K562 (cell line): ENCODE data around the gene DGKZ. TPM values are rescaled to one million over a fixed set of nuclear protein-coding genes. Genes with fewer than 3 reads are reported as not detected.

ENCODE experiments used
- ATAC-seq: fragments of 200-7000 bp; cut with Tn5 transposase; 3 replicates; pipeline ENCODE4 v1.9.1; 2020; ENCODE audit warnings: moderate library complexity
- BruUV-seq: library from RNA; stranded (reverse); fragments of 400-500 nt; replicated peaks from 2 replicates; lab custom pipeline; 2021; lab: Mats Ljungman, UMichigan
- CTCF ChIA-PET: fragments of 300-600 bp; formaldehyde crosslinking; extraction: SDS; loops from one replicate; lab custom pipeline; 2021; ENCODE audit warnings: low intra/inter-chr PET ratio; lab: Yijun Ruan, JAX
- POLR2A ChIA-PET: fragments of 300-600, 350-650 bp; sonication (Branson Sonifier 250); formaldehyde crosslinking; extraction: SDS; loops from one replicate; lab custom pipeline; 2021; ENCODE audit warnings: antibody characterized with exemption, inconsistent platforms; lab: Yijun Ruan, JAX
- DNase-seq, 4 experiments: peaks; one replicate each; pipeline versions ENCODE4 v3.0.0 to v3.0.0-alpha.2; 2011 to 2018; ENCODE audit warnings: low spot score in 3 of 4, mixed read lengths in 3 of 4; ENCODE audit errors: extremely low read depth in 1 of 4
- FAIRE-seq: peaks from 2 replicates; lab custom pipeline; 2011; peaks lifted over from hg19 to GRCh38; lab: Jason Lieb, UNC
- H2AFZ ChIP-seq: 2 replicates; pipeline ENCODE4 v1.6.0; 2011; ENCODE audit warnings: low read depth, low read length, control low read depth, inconsistent platforms
- H3K27ac ChIP-seq: fragments of 200-600 bp; 3 replicates; pipeline ENCODE4 v1.8.0; 2011; ENCODE audit warnings: low read depth, mild to moderate bottlenecking, control low read depth, inconsistent platforms, low read length, moderate library complexity, mixed read lengths; ENCODE audit errors: extremely low read depth
- H3K27me3 ChIP-seq, 2 experiments: fragments of 300-600 bp in 1 of 2; 2 replicates in 1 of 2; 3 replicates in 1 of 2; pipeline versions ENCODE4 v1.6.0 to v1.8.0; 2011; ENCODE audit warnings: inconsistent platforms in 2 of 2, low read length in 2 of 2, mild to moderate bottlenecking in 1 of 2, mixed read lengths in 1 of 2, moderate library complexity in 1 of 2; ENCODE audit not compliant: control insufficient read depth in 2 of 2, insufficient read depth in 2 of 2
- H3K36me3 ChIP-seq: fragments of 300-600 bp; 3 replicates; pipeline ENCODE4 v1.8.0; 2011; ENCODE audit warnings: mild to moderate bottlenecking, low read length, inconsistent platforms; ENCODE audit not compliant: control insufficient read depth, insufficient read depth
- H3K4me1 ChIP-seq, 2 experiments: fragments of 200-600 bp in 1 of 2; replicated peaks in 1 of 2; 2 replicates in 1 of 2; 3 replicates in 1 of 2; pipeline versions ENCODE4 v1.5.1 to v1.8.0; 2011; ENCODE audit warnings: inconsistent platforms in 2 of 2, low read length in 2 of 2, mild to moderate bottlenecking in 1 of 2, mixed read lengths in 1 of 2, moderate library complexity in 1 of 2; ENCODE audit not compliant: control insufficient read depth in 2 of 2, insufficient read depth in 2 of 2
- H3K4me2 ChIP-seq: 2 replicates; pipeline ENCODE4 v1.6.1; 2011; ENCODE audit warnings: low read length, control low read depth, inconsistent platforms, mixed read lengths; ENCODE audit not compliant: insufficient read depth
- H3K4me3 ChIP-seq: fragments of 200-600 bp; sonication (generic), shearing (Covaris generic); 2 replicates; pipeline ENCODE4 v1.5.1; 2016; ENCODE audit warnings: control low read depth, inconsistent platforms
- H3K79me2 ChIP-seq: fragments of 200-600 bp; 3 replicates; pipeline ENCODE4 v1.8.0; 2011; ENCODE audit warnings: low read length, inconsistent platforms; ENCODE audit not compliant: control insufficient read depth, insufficient read depth
- H3K9ac ChIP-seq, 2 experiments: 2 replicates each; pipeline versions ENCODE4 v1.6.0 to v1.6.1; 2011; ENCODE audit warnings: low read depth in 2 of 2, low read length in 2 of 2, control low read depth in 1 of 2, inconsistent platforms in 1 of 2, mild to moderate bottlenecking in 1 of 2, mixed read lengths in 1 of 2; ENCODE audit not compliant: insufficient read depth in 1 of 2
- H3K9me1 ChIP-seq: one replicate; pipeline ENCODE4 v1.6.0; 2011; ENCODE audit warnings: inconsistent platforms, mild to moderate bottlenecking, low read length, moderate library complexity; ENCODE audit not compliant: control insufficient read depth, insufficient read depth
- H3K9me3 ChIP-seq: replicated peaks from 2 replicates; pipeline ENCODE4 v1.5.1; 2011; ENCODE audit warnings: low read depth, low read length, inconsistent platforms; ENCODE audit not compliant: control insufficient read depth, insufficient read depth
- H4K20me1 ChIP-seq: replicated peaks from 2 replicates; pipeline ENCODE4 v1.6.1; 2011; ENCODE audit warnings: low read length, inconsistent platforms, mixed read lengths; ENCODE audit not compliant: control insufficient read depth, insufficient read depth
- CAMTA2 ChIP-seq: fragments of 250-450 bp; sonication (Bioruptor Pico); conservative IDR thresholded peaks from 2 replicates; pipeline ENCODE4 v1.5.1; 2022
- DDX20 ChIP-seq: fragments of 450-650 bp; IDR thresholded peaks from 2 replicates; pipeline ENCODE4 v1.6.1; 2016; ENCODE audit warnings: missing genetic modification characterization, low read depth, mild to moderate bottlenecking, missing compliant biosample characterization, moderate library complexity
- E2F4 ChIP-seq: sonication (generic); formaldehyde crosslinking; IDR thresholded peaks from 2 replicates; pipeline ENCODE4 v1.8.0; 2022; ENCODE audit warnings: mild to moderate bottlenecking, low read depth, missing genetic modification reagents
- RBFOX2 ChIP-seq: fragments of 200-400 bp; formaldehyde crosslinking; IDR thresholded peaks from 2 replicates; pipeline ENCODE4 v1.6.1; 2017; ENCODE audit warnings: low read depth, mild to moderate bottlenecking, low read length, moderate library complexity
- SLC30A9 ChIP-seq: fragments of 250-450 bp; sonication (Bioruptor Pico); IDR thresholded peaks from 2 replicates; pipeline ENCODE4 v1.8.0; 2022; ENCODE audit warnings: mild to moderate bottlenecking, moderate library complexity
- ZNF133 ChIP-seq: fragments of 250-450 bp; sonication (Bioruptor Pico); IDR thresholded peaks from 2 replicates; pipeline ENCODE4 v1.4.0; 2020; ENCODE audit warnings: mild to moderate bottlenecking
- ZNF77 ChIP-seq: fragments of 250-450 bp; sonication (Bioruptor Pico); IDR thresholded peaks from 2 replicates; pipeline ENCODE4 v1.5.0; 2020
- WGBS: fragments of 100-300 bp; shearing (Covaris generic); methylation state at CpG from one replicate; pipeline ENCODE4 v1.1.6; 2016; ENCODE audit warnings: low coverage, mixed read lengths; ENCODE audit not compliant: insufficient coverage; ENCODE audit errors: missing lambda C conversion rate; 5-methylcytosine and 5-hydroxymethylcytosine counted together
- in situ Hi-C: fragments of 300-500 bp; cut with MboI; formaldehyde crosslinking; loops from 4 replicates; pipeline ENCODE4 v1.15.0; 2018; ENCODE audit warnings: inconsistent platforms, mixed read lengths
- intact Hi-C: fragments of 100-400 bp; cut with micrococcal nuclease; formaldehyde crosslinking; loops from 2 replicates; pipeline ENCODE4 v1.14.2; 2022
- polyA plus RNA-seq, 8 experiments: library from polyadenylated mRNA; depleted of rRNA in 4 of 8; stranded (reverse) in 5 of 8; unstranded in 3 of 8; fragments of >200 nt; fragmentation: Nextera tagmentation in 2 of 8; fragmentation: Illumina TruSeq in 1 of 8; extraction: Ambion mirVana in 2 of 8; extraction: Trizol in 1 of 8; gene quantifications; 2 replicates each; pipeline versions ENCODE4 v1.2.1 to v1.2.3, GENCODE V29; 2011 to 2014; ENCODE audit warnings: inconsistent platforms in 1 of 8, missing spikeins in 1 of 8
- total RNA-seq, 7 experiments: library from RNA; depleted of rRNA in 6 of 7; stranded (reverse); fragments of >200 nt in 6 of 7; fragmentation: Illumina TruSeq in 2 of 7; extraction: Trizol in 2 of 7; gene quantifications; 2 replicates each; pipeline versions ENCODE4 v1.2.1 to v1.2.3, GENCODE V29; 2011 to 2021; ENCODE audit warnings: low replicate concordance in 1 of 7

DGKZ gene
- total and polyA plus RNA-seq, 9 of the 15 experiments (the other 6 are each of a cell fraction or from before 2014, with no cell fraction given) = 0.51 to 100 (median 44.2) TPM

GRCh38 chr11:46404476-46405017, 57.3 kb downstream of the DGKZ start:
- 77% methylated on average over 5 of the region's 5 CpGs for WGBS
- no peak for DNase-seq
- no peaks in the 10 kb centered on the region for H3K9me1 ChIP-seq
- peaks cover 30% of the 10 kb centered on the region; the same call in 2 of the 3 replicates for H3K36me3 ChIP-seq
- H3K4me3 ChIP-seq = no peak overlapping the region
- no peak for FAIRE-seq
- H3K79me2 ChIP-seq = no peaks in the 10 kb centered on the region
- H3K27ac ChIP-seq = no peak overlapping the region
- TF ChIP-seq ZNF133 (CRISPR knock-in tag) (no peak), CAMTA2 (CRISPR knock-in tag) (no peak), ZNF77 (CRISPR knock-in tag) (no peak), RBFOX2 (no peak), E2F4 (CRISPR knock-in tag) (no peak), SLC30A9 (CRISPR knock-in tag) (no peak), DDX20 (tag) (no peak)
- CTCF ChIA-PET = no interaction called here
- no peaks in the 10 kb centered on the region for H3K9me3 ChIP-seq
- H3K4me2 ChIP-seq = no peak overlapping the region
- POLR2A ChIA-PET = interaction anchor here (0.5 to 1.9 kb wide), 4 partner anchors 12 to 983 kb away, joined by 3 to 13 read pairs (median 4); partner anchors contain the start of gene CHRM4
- no peak overlapping the region for H2AFZ ChIP-seq
- H3K9ac ChIP-seq = 0 out of 4 replicates have a peak overlapping the region, but pooled peaks of 1 of the 2 experiments have one; percentile 19
- intact Hi-C loops = no loop called here
- BruUV-seq = no TSS peak
- no peaks in the 10 kb centered on the region for H3K27me3 ChIP-seq
- in situ Hi-C loops = no loop called here
- H4K20me1 ChIP-seq = no peaks in the 10 kb centered on the region; the same call in 1 of the 2 replicates
- ATAC-seq = no peak
- H3K4me1 ChIP-seq = no peaks in the 10 kb centered on the region
